ENCODE data around the gene NOP58.

- TF ChIP-seq POLR2AphosphoS5 (IDR thresholded peaks at IDR 0.05) (no peak), POLR2A (IDR thresholded peaks at IDR 0.05) (no peak)
Measured at GRCh38 chr2:202290316-202290715, 24.8 kb downstream of the NOP58 start.
